ENCODE data around the gene ARL14.

Gene ARL14

DNA sequence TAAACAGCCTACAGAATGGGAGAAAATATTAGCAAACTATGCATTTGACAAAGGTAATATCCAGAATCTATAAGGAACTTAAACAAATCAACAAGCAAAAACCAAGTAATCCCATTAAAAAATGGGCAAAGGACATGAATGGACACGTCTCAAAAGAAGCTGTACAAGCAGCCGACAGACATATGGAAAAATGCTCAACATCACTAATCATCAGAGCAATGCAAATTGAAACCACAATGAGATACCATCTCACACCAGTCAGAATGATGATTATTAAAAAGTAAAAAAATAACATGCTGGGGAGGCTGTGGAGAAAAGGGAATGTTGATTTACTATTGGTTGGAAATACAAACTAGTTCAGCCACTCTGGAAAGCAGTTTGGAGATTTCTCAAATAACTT, 48.4 kb downstream of the ARL14 start:
- DNase-seq = no peak

Measured in fibroblast of skin of back (primary cell).